Measurements from ENCODE around the gene CBFA2T2.
"Not testable (repeated sequence)": the region's sequence is repeated elsewhere in the genome, so short reads cannot be mapped to it uniquely, and the experiment has no call there.

Gene CBFA2T2

DNA sequence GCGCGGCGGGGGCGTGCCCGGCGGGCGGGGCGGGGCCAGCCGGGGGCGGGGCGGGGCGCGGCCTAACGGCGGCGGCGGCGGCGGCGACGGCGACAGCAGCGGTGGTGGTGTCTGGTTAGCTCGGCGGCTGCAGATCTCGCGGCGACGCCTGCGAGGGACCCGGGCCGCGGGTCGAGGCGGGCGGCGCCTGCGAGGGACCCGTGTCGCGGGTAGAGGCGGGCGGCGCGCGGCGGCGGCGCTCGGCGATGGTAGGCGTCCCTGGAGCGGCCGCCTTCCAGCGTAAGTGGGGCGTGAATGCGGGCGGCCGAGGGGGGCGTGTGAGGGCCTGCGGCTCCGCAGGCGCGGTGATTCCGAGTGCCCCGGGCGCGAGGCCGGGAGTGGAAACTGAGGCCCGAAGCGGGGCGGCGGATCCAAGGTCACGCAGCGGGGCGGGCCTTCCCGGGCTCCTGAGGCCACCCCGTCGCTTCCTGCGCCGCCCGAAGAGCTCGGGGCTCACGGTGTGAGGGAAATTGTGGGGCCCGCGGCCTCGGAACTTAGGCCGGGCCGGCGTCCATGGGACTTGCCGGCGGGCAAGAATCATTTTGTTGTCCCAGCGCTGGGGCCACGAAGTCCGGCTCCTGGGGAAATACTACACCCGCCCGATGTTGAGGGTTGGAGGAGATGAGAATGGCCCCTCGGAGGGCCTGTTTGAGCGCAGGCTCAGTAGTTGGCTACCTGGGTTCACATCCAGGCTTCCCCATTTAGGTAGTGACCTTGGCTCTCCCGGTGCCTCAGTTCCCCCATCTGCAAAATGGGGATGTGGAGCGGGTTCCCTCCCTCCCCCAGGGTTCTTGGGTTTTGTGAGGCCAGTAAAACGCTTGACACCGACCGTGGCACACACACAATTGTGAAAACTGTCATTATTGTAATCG is at the start of gene CBFA2T2:
Gene CBFA2T2 (plus strand): TSS at position 74 of the 911 bp plus-strand sequence. CDS start 172 bp downstream, at position 246.
- peak in 1 of 2 donors; percentile 5 for DNase-seq (ENCODE audit: low read depth in 2 of 2)

DNA sequence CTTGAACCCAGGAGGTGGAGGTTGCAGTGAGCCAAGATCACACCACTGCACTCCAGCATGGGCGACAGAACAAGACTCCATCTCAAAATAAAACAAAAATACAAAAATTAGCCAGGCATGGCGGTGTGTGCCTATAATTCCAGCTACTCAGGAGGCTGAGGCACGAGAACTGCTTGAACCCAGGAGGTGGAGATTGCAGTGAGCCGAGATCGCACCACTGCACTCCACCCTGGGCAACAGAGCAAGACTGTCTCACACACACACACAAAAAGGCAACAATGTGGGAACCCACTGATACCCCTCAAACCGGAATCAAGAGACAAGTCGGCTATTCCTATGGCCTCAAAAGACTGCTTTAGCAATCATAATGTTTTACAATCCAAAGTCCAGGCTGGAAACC is 49.3 kb upstream of the CBFA2T2 start:
- not testable (repeated sequence) for DNase-seq (ENCODE audit: low read depth in 2 of 2)

DNA sequence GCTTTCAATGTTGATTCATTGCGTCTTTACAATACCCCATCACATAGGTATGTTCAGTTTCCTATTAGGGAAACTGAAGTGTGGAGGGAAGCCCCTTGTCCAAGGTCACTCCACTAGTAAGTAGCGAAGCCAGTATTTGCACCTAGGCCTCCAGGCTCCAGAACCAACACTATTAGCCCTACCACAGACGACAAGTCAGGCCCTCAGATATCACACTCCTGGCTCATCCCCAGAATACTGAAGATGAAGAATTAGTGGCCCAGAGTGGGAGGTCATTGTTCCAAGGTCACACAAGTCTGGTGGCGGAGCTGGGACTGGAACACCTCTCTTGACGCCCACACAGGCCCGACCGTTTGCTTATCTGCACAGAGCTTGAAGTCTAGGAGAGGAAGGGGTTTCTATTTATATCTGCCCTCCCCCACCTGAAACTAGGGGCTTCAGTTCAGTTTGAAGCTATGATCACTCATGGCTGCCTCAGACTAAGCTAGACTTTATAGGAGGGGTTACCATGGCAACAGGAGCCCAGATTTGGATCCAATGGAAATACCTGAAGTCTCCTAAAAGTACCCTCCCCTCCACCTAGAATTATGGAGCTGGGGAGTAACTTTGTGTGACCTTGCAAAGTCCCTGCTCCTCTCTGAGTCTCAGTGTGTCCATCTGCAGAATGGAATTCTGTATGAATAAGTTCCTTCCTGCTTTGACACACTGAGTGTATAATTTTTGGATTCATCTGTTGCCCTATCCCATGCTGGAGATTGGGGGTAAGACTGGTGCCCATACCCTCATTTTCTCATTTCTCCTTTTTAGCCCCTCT is 48.5 kb upstream of the CBFA2T2 start:
- DNase-seq (ENCODE audit: low read depth in 2 of 2) = no peak

DNA sequence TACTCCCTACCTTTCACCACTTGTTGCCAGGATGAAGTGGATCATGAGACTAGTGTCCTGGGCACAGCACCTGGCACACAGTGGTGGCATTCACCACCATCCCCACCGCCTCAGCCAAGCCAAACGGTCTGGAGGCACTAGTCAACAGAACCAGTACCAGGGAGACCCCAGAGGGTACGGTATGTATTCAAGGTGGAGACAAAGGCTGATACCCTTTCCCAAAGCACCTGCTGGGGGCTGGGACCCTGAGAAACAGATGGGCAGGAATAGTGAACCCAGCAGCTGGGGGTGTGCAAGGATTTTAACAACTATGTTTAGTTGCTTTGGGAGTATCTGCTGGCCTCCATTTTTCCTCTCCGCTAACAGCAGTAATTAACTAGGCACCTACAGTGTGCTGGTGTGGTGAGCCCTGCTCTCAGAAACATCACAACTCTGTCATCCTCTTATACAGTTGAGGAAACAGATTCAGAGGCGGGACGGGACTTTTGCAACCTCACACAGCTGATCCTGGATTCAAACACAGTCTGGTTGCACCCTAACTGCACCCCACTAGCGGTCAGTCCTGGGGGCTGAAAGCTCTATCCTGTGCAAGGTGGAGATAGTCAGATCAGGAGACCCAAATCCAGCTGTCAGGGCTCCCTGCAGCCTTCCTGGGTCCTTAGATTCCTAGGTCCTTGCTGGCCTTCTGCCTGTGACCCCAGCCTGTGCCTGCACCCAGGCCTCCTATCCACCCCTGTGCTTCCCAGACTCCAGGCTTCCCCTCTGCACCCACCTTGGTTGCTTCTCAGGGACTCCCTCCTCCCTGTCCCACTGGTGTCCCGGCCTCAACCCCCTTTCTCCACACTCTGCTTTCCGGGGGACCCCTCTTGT is 47.5 kb upstream of the CBFA2T2 start:
- DNase-seq (ENCODE audit: low read depth in 2 of 2) = no peak

DNA sequence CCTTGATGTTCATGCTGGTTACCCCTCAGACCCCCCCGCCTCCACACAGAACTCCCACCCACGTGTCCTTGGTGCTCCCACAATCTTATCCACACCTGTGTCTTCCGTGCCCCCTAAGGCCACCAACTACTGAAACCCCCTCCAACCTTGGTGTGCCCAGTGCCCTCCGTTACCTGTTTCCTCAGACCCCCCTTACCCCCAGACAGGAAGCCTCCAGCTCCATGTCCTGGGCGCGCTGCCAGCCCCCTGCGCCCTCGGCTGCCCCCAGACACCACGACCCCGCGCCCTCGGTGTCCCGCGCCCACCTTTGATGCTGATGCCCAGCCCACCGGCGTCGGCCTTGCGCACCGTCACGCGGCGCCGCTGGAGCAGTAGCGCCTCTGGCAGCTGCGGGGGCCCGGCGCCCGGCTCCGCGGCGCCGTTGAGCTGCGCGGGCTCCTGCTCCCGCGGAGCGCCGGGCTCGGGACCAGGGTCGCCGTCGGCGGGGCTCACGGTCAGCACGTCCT is 46.8 kb upstream of the CBFA2T2 start:
- peak in 1 of 2 donors; percentile 15 for DNase-seq (ENCODE audit: low read depth in 2 of 2)

DNA sequence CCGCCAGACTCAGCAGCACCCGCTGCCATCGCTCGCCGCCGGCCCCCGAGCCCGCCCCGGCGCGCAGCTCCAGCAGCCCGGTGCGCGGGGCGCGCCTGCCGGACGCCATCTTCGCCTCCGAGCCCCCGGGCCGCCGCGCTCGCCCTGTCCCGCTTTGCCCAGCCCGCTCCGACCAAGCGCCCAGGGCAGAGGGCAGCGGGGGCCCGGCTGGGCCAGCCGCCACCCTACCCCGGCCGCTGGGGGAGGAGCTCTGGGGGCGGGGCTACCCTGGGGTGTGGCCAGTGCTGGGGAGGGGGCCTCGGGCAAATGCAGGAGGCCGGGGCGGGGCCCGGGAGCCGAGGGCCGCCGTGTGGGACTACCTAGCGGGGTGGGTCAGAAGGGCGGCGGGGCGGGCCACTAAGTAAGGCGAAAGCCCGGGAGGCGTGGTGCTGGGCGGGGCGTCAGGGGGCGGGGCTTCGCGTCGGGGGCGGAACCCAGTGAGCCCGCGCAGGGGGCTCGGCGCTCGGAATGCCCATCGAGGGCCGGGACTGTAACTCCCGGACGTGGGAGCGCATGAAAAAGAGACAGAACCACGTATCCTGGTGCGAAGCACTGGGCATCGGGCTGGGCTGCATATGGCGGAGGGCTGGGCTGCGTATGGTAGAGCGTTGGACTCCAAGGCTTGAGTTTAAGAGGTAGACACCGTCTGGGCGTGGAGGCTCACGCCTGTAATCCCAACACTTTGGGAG is 46.2 kb upstream of the CBFA2T2 start, which contains the start of gene SNTA1:
Gene SNTA1 (minus strand): TSS at position 252 of the 728 bp plus-strand sequence. CDS start 143 bp downstream, at position 109.
- DNase-seq (ENCODE audit: low read depth in 2 of 2) = peak; percentile 71 to 86

DNA sequence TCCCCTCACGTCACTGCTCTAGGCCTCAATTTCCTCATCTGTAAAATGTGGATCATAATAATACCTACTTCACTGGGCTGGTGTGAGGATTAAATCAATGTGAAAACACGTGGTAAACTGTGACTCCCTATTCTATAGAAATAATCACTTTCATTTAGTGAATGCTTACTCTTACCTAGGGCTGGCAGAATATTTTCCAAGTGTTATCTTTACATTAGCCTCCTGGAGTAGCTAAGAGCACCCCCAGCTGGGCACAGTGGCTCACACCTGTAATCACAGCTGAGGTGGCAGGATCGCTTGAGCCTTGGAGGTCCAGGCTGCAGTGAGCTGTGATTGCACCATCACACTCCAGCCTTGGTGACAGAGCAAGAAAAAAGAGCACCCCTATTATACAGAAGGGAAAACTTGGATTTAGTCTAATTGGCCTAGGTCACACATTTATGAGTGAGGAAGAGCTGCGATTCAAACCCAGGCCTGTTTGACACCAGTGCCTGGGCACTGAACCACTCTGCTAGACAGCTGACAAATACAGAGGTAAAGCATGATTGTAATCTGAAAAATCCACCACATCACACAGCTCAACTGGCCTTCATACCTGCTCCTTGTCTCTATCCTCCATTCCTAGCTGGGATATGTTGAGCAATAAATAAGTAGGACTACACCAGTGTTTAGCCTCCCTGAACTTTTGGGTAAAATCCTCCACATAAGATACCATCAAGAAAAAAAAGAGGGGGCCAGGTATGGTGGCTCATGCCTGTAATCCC is 44.9 kb upstream of the CBFA2T2 start:
- no peak for DNase-seq (ENCODE audit: low read depth in 2 of 2)

DNA sequence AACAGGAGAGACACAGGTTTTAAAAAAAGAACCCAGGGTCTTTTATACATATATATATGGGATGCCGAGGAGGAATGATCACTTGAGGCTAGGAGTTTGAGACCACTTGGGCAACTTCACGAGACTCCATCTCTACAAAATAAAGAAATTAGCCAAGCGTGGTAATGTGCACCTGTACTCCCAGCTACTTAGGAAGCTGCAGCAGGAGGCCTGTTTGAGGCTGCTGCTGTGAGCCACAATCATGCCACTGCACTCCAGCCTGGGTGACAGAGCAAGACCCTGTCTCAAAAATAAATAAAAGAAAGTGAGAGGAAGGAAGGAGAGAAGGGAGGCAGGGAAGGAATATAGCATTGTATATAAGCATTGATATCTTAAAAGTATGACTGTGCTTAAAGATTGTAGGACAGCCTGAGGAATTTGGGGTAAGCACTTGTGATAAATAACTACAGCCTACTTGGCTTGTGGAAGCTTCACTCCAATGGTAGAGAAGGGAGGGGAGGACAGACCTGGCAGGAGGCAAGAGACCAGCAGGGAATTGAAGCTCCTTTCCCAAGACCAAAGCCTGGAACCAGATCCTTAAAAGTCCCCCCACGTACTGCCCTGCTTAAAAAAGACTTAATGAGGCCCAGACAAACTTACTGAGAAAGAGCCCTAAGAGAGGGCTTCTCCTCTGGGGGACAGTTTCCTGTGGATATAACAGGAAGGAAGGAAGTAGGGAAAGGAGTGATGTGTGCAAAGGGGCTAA is 43.8 kb upstream of the CBFA2T2 start:
- no peak for DNase-seq (ENCODE audit: low read depth in 2 of 2)

DNA sequence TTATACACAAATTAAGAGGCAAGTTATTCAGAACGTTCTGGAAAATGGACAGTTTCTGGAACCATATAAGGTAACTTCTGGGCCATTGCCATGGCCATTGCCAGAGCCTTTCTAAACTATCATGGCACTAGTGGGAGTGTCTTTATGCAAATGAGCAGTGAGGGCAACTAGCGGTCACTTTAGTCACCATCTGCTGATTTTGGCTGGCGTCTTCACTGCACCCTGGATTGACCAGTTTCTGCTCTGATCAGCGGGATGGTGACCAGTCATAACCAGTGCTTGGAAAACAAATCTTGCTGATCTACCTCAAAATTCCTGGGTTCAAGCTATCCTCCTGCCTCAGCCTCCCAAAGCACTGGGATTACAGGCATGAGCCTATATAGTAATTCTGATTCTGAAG is 39.0 kb upstream of the CBFA2T2 start:
- DNase-seq (ENCODE audit: low read depth in 2 of 2) = no peak

DNA sequence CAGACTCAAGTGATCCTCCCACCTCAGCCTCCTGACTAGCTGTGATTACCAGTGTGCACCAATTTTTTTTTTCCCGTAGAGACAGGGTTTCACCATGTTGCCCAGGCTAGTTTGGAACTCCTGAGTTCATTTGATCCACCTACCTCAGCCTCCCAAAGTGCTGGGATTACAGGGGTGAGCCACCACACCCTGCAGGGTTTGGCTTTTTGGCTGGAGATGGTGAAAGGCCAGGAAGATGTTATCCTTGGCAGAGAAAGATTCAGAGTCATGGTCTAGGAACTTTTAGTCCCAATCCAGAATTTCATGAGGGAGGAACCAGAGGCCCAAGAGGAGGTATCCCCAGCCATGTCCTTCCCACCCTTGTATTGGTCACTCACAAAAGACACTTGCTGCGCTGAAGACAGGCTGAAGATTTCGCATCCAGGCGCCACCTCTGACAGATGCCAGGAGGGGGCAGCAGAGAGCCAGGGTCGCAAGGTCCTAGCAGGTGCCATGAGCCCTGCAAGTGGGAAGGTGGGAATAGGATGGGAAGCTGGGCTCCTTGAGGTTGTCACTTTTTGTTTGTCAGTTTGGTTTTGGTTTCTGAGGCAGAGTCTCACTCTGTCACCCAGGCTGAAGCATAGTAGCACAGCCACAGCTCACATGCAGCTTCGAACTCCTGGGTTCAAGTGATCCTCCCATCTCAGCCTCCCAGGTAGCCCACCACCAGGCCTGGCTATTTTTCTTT is 32.8 kb upstream of the CBFA2T2 start:
- DNase-seq (ENCODE audit: low read depth in 2 of 2) = peak; percentile 56 to 61

DNA sequence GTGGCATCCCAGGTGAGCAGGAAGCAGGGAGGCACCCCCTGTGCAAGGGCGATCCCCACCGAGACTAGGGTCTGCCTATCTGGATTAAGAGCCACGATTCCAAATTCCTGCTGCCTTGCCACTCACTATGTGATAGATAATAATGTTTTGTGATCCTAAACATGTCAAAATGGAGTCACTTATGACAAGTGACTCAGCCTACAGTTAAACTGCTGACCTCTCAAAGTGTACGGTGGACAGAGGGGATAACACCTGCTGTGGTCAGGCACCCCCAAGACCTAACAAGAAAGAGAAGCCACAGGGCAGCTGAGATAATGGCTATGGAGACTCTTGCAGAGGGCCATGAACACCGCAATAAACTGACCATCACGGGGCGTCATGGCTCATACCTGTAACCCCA is 30.3 kb upstream of the CBFA2T2 start:
- no peak for DNase-seq (ENCODE audit: low read depth in 2 of 2)

DNA sequence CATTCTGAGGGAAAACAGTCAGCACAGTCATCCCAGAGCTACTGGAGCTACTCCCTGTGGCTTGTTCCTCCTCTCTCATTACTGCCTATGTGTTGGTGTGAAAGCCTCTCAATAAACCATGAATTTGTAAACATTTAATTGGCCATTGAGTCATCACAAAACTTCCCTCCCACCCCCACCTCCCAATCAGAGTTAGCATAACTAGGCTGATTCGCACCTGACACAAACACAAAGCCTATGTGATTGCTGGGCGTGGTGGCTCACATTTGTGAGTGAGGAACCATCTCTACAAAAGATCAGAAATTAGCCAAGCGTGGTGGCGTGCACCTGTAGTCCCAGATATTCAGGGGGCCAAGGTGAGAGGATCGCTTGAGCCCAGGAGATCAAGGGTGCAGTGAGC is 29.2 kb upstream of the CBFA2T2 start:
- DNase-seq (ENCODE audit: low read depth in 2 of 2) = no peak

DNA sequence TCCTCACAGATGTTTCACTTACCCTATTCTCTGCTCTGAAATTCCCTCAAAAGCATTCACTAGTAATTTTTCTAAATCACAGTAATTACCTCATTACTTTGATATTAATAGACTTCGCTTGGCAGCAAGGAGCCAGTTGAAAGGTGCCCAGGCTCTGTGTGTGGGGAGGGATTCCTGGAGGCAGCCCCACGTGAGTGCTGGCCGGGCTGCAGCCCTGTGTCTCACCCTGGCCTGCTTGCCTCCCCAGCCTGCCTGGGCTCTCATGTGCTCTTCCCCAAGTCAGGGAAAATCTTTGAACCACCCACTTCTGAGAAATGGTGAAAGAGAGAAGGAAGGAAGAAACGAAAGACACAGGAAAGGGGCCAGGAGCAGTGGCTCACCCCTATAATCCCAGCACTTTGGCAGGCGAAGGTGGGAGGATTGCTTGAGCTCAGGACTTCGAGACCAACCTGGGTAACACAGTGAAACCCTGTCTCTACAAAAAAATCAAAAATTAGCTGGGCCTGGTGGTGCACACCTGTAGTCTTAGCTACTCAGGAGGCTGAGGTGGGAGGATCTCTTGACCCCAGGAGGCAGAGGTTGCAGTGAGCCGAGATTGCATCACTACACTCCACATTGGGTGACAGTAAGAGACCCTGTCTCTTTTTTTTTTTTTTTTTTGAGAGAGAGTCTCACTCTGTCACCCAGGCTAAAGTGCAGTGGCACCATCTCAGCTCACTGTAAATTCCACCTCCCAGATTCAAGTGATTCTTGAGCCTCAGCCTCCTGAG is 26.4 kb upstream of the CBFA2T2 start:
- no peak for DNase-seq (ENCODE audit: low read depth in 2 of 2)

DNA sequence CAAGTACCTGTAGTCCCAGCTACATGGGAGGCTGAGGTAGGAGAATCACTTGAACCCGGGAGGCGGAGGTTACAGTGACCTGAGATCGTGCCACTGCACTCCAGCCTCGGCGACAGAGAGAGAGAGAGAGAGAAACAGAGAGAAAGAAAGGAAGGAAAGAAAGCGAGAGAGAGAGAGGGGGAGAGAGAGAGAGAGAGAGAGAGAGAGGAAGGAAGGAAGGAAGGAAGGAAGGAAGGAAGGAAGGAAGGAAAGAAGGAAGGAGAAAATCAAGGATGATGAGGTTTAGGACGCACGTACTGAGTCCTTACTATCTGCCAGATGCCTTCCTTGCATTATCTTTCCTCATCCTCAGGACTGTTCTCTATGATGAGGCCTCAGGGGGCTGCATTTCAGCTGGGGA is 25.1 kb upstream of the CBFA2T2 start:
- not testable (repeated sequence) for DNase-seq (ENCODE audit: low read depth in 2 of 2)

DNA sequence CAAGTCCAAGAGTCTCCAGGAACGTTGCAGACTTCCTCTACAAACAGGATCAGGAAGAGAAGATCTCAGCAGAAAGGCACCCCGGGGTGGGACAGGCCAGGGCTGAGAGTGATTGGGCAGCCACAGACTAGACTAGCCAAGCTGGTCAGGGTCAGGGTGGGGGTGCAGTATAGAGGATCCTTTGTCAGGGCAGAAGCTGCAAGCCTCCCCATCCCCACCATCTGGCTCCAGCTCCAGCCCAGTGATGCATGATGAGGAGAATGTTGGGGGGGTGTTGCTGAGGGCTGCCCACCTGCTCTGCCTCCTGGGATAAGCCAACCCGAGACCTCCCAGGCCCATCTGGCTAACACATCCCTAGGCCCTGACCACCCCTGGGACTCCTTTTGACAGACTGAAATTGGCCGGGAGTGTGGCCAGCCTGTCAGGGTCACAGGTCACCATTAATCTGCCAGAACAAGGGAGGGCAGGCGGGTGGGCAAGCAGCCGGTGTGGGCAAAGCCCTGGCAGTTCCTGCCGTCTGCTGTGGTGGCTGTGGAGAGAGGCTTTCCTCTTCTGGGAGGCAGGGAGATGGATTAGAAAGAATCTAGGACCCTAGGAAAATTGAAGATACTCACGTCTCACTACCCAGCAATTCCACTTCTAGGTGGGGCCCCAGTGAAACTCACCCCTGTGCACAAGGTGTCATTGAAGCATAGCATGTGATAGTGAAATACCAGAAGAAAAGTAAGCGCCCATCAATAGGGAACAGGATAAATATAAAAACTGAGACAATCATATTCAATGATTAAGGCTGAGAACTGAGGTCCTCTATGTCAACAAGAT is 24.2 kb upstream of the CBFA2T2 start:
- no peak for DNase-seq (ENCODE audit: low read depth in 2 of 2)

DNA sequence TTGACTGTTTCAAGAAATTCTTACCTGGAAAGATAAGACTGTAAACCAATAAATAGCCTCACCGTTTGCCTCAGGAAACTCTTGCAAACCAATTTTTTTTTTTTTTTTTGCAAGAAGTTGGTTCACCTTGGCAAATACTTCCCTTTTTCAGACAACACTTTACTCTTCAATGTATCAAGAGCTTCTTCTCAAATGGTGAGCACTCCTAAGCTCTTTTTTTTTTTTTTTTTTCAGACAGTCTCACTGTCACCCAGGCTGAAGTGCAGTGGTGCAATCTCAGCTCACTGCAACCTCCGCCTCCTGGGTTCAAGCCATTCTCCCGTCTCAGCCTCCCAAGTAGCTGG is 23.6 kb upstream of the CBFA2T2 start:
- no peak for DNase-seq (ENCODE audit: low read depth in 2 of 2)

DNA sequence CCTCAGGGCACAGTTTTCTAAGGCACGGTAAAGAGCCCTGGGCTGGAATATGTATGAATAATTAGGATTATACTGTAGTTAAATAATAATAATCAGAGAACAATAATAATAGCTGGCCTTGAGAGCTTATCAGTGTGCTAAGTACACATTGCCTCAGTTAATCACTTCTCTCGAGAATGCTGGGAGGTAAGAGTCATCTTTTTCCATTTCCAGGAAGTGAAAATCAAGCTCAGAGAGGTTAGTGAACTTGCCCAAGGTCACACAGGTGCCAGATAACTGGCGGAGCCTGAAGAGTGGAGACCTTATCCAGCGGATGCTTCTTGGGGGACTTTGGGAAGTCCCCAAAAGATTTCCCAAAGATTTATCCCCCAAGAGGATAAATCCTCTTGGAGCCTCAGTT is 19.4 kb upstream of the CBFA2T2 start:
- DNase-seq (ENCODE audit: low read depth in 2 of 2) = no peak

Measured in stimulated activated CD8-positive, alpha-beta memory T cell treated with anti-CD3 and anti-CD28 coated beads, Interleukin-7, amount 100 ng/mL, for 4 hours (primary cell).